ENCODE measurements around the gene SUFU. TPM values are rescaled to one million over a fixed set of nuclear protein-coding genes. Genes with fewer than 3 reads are reported as not detected.
A peak's percentile ranks its signal among the peaks of the same experiment; 100 is the strongest.

The SUFU gene
- total RNA-seq, 1 experiment from 2014 or later, result 12.6 TPM

DNA sequence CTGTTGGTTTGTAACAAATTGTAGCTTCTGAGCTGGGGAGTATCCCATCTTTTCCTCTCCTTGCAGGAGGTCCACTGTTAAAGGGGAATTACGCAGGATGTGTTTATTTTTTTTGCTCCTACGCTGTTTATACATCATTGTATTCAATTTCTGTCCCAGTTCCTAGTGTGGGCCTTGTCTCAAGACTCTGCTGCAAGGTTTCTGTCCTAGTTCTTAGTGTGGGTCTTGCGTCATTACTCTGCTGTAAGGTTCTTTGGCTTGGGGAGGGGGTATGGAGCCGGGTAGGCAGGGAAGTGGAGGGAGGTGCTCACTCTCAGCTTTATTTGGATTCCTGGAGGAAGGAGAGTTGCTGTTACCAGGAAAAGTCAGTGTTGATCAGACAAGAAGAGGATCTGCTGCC is 76.5 kb downstream of the SUFU start:
- H3K4me1 ChIP-seq, result no peaks in the 10 kb centered on the region
- no peaks in the 10 kb centered on the region for H3K36me3 ChIP-seq
- no peaks in the 10 kb centered on the region for H3K27me3 ChIP-seq
- H3K4me3 ChIP-seq, result no peak overlapping the region
- DNase-seq, result no peak
- no peaks in the 10 kb centered on the region for H3K9me3 ChIP-seq (replicated peaks)
- no peak overlapping the region for H3K27ac ChIP-seq

DNA sequence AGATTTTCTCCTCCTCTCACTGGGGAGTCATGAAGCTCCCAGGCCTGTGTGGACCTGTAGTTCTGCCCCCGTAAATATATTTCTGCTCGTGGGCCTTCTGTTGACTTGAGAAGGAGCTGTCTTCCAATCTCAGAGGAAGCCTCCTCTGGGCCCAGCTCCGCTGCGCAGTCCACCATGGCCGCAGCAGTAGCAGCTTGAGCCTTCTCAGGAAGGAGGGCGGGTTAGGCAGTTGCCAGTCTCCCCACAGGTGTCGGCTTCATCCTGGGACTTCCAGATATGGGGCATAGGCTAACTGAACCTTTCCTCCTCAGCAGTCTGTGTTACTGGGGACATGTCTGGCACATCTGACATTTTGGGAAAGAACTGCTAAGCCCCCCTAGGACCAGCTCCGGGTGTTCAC is 77.6 kb downstream of the SUFU start:
- no peaks in the 10 kb centered on the region for H3K27me3 ChIP-seq
- no peaks in the 10 kb centered on the region for H3K4me1 ChIP-seq
- H3K36me3 ChIP-seq, result no peaks in the 10 kb centered on the region
- no peak overlapping the region for H3K4me3 ChIP-seq
- no peak for DNase-seq
- no peaks in the 10 kb centered on the region for H3K9me3 ChIP-seq (replicated peaks)
- H3K27ac ChIP-seq, result no peak overlapping the region

DNA sequence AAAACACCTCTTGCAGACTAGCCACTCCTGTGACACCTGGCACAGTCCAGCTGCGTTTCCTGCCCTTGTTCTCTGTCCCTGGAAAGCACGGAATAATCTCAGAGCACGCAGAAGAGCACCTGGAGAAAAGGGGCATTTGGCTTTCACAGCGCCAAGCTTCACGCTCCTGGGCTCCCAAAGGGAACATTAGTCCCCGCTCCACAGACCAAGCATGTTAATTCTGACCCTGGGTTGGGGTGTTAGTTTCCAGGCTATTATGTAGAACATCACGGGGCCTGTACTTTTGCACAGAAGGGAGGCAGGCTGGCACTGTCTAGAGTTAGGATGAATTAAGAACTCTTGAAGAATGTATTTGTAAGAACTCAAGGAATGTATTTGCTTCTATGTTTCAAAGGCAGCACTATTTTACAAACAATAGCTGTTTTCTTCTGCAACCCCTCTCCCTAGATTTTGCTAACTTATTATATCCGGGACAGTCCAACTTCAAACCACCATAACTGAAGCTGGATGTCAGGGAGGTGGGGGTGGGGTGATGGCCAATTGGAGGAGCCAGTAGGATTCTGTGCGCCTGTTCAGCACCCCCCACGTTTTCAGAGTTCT is 78.3 kb downstream of the SUFU start:
- DNase-seq, result no peak
- Histone ChIP-seq H3K27me3 (no peaks in the 10 kb centered on the region), H3K4me3 (no peak overlapping the region), H3K4me1 (no peaks in the 10 kb centered on the region), H3K36me3 (peaks cover 3% of the 10 kb centered on the region), H3K27ac (no peak overlapping the region), H3K9me3 (replicated peaks) (0 out of 2 replicates have a peak, but pooled peaks cover 4% of the 10 kb centered on the region)

DNA sequence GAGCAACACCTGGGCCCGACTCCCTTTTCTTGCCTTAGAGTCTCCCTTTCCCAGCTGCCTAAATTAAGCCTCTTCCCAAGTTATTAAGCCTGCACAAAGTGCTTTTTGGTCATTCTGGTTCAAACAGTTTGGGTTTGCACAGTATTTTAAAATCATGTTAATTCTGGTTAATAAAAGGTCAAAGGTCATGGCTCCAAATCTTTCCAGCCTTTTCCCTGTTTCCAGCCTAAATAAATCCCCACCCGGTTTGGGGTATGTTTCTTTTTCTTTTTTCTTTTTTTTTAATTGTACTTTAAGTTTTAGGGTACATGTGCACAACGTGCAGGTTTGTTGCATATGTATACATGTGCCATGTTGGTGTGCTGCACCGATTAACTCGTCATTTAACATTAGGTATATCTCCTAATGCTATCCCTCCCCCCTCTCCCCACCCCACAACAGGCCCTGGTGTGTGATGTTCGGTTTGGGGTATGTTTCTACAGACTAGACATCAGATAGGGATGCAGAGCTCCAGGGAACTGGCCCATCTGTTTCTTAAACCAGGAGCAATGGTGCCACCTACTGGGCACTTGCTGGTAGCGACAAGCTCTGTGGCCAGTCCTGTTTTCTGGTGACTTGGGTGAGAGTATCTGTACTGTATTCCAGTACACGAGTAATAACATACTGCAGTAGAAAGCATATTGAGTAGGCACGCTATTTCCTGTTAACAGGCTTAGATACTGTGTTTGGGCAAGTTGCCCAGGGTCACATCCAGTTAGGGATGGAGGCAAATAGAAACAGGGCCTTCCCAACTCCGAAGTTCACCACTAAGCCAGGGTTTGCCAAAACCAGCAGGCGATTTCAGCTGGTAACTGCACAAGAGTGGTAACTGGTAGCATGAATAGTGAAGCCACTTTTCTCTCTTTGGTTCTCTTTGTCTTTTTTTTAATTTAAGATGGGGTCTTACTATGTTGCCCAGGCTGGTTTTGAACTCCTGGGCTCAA is 80.0 kb downstream of the SUFU start:
- Histone ChIP-seq H3K4me1 (no peaks in the 10 kb centered on the region), H3K4me3 (no peak overlapping the region), H3K27me3 (no peaks in the 10 kb centered on the region), H3K27ac (no peak overlapping the region), H3K36me3 (peaks cover 3% of the 10 kb centered on the region), H3K9me3 (replicated peaks) (0 out of 2 replicates have a peak, but pooled peaks cover 4% of the 10 kb centered on the region)
- DNase-seq, result peak; percentile 94 to 99

DNA sequence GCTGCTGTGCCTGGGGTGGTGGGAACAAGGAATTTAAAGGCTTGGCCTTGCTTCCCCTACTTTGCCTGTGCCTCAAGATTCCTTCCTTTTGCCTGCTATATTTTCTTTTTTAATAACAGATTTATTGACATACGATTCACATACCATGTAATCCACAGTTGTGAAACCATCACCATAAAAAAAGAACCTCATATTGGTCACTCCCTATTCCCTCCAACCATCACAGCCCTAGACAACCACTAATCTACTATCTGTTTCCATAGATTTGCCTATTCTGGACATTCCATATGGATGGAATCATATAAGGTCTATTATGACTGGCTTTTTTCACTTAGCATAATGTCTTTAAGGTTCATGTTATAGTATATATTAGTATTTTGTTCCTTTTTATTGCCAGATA is 81.3 kb downstream of the SUFU start:
- Histone ChIP-seq H3K4me1 (no peaks in the 10 kb centered on the region), H3K36me3 (peaks cover 3% of the 10 kb centered on the region), H3K27me3 (no peaks in the 10 kb centered on the region), H3K4me3 (no peak overlapping the region), H3K9me3 (replicated peaks) (0 out of 2 replicates have a peak, but pooled peaks cover 4% of the 10 kb centered on the region), H3K27ac (no peak overlapping the region)
- DNase-seq, result no peak

DNA sequence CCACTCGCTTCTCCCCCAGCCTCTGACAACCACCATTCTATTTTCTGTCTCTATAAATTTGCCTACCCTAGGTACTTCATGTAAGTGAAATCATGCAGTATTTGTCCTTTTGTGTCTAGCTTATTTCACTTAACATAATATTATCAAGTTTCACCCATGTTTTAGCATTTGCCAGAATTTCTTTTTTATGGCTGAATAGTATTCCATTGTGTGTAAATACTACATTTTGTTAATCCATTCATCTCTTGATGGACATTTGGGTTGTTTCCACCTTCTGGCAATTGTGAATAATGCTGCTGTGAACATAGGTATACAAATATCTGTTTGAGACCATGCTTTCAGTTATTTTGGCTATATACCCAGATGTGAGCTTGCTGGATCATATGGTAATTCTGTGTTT is 83.1 kb downstream of the SUFU start:
- Histone ChIP-seq H3K4me3 (no peak overlapping the region), H3K4me1 (no peaks in the 10 kb centered on the region), H3K27ac (no peak overlapping the region), H3K9me3 (replicated peaks) (0 out of 2 replicates have a peak, but pooled peaks cover 4% of the 10 kb centered on the region), H3K36me3 (peaks cover 3% of the 10 kb centered on the region), H3K27me3 (no peaks in the 10 kb centered on the region)
- DNase-seq, result no peak

DNA sequence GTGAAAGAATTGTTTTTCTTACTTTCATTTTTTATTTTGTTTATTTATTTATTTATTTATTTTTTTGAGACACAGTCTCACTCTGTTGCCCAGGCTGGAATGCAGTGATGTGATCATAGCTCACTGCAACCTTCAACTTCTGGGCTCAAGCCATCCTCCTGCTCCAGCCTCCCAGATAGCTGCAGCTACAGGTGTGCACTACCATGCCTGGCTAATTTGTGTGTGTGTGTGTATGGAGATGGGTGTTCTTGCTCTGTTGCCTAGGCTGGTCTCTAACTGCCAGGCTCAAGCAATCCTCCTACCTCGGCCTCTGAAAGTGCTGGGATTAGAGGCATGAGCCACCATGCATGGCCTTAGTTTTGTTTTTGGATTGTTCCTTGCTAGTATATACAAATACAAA is 85.1 kb downstream of the SUFU start:
- DNase-seq, result no peak

DNA sequence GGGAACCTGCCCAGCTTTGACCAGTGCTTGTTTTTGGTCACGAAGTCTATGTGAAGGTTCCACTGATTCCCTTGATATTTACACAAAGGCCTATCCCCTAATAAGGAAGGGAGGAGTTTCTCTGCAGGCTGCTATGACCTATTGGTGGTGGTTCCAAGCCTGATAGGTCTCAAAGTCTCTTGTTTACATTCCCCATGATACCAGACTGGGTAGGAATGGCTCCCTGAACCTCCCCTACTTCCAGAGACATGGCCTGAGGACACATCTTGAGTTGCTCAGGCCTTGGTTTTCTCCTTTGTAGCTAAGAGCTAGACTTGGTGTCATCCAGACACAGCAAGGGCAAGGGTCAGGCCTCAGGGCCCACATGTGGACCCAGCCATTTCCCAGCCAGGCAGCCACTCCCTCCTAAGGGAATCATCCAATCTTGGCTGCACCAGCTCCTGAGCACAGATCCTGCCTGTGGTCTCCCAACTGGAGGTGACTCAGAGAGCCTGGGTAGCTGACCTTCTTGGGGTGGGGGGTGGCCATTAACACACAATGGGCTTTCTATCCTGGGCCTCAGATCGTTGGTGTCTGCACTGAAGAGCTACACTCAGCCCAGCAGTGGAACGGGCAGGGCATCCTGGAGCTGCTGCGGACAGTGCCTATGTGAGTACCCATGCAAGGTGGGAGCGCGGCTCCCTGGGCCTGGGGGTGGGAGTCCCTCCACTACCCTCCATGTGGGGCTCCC is 89.5 kb downstream of the SUFU start:
- DNase-seq, result peak; percentile 50 to 61
- Histone ChIP-seq H3K27ac (no peak overlapping the region), H3K4me3 (no peak overlapping the region)

More for the DNA sequence above, 85.1 kb downstream of the SUFU start:
- H3K4me1 ChIP-seq, result peaks cover 4% of the 10 kb centered on the region; the same call in 1 of the 2 replicates
- no peak overlapping the region for H3K27ac ChIP-seq
- H3K9me3 ChIP-seq (replicated peaks), result 0 out of 2 replicates have a peak, but pooled peaks cover 4% of the 10 kb centered on the region
- peaks cover 3% of the 10 kb centered on the region for H3K36me3 ChIP-seq
- no peaks in the 10 kb centered on the region for H3K27me3 ChIP-seq
- no peak overlapping the region for H3K4me3 ChIP-seq

DNA sequence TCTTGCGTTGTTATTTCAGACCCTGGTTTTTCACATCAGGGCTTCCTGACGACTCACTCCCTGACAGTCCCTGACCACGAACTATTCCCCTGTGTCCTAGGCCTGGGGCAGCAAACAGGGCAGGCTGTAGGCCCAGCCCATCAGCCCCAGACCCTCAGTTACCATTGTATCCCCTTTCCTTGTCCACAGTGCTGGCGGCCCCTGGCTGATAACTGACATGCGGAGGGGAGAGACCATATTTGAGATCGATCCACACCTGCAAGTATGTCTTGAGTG is 90.0 kb downstream of the SUFU start:
- Histone ChIP-seq H3K36me3 (0 out of 2 replicates have a peak, but pooled peaks cover 3% of the 10 kb centered on the region), H3K27ac (no peak overlapping the region), H3K4me3 (no peak overlapping the region), H3K9me3 (replicated peaks) (no peaks in the 10 kb centered on the region), H3K4me1 (peaks cover 6% of the 10 kb centered on the region; the same call in 1 of the 2 replicates), H3K27me3 (no peaks in the 10 kb centered on the region)
- DNase-seq, result peak in 1 of 2 experiments; percentile 34

More for the DNA sequence above, 89.5 kb downstream of the SUFU start:
- Histone ChIP-seq H3K9me3 (replicated peaks) (no peaks in the 10 kb centered on the region), H3K36me3 (0 out of 2 replicates have a peak, but pooled peaks cover 3% of the 10 kb centered on the region), H3K4me1 (peaks cover 6% of the 10 kb centered on the region; the same call in 1 of the 2 replicates), H3K27me3 (no peaks in the 10 kb centered on the region)

DNA sequence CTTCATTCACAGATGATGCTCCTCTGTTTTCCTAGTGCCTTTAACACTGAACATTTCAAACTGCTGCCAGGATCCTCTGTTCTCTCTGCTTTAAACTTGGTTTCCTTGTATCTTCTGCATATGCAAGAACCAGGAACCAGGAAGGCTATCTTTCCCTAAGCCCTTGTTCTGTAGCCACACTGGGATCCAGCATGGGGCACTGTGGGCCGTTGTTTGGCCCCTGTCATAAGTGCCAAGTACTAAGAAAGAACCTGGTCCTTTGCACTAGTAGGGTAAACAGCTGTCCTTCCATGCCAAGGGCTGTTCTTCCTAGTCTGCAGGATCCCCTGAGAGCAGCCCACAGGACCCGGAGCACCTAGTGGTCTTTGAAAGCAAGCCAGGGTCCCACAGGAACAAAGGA is 91.5 kb downstream of the SUFU start:
- Histone ChIP-seq H3K4me3 (no peak overlapping the region), H3K27ac (no peak overlapping the region), H3K36me3 (0 out of 2 replicates have a peak, but pooled peaks cover 3% of the 10 kb centered on the region), H3K4me1 (peaks cover 6% of the 10 kb centered on the region; the same call in 1 of the 2 replicates), H3K9me3 (replicated peaks) (no peaks in the 10 kb centered on the region), H3K27me3 (no peaks in the 10 kb centered on the region)
- no peak for DNase-seq

DNA sequence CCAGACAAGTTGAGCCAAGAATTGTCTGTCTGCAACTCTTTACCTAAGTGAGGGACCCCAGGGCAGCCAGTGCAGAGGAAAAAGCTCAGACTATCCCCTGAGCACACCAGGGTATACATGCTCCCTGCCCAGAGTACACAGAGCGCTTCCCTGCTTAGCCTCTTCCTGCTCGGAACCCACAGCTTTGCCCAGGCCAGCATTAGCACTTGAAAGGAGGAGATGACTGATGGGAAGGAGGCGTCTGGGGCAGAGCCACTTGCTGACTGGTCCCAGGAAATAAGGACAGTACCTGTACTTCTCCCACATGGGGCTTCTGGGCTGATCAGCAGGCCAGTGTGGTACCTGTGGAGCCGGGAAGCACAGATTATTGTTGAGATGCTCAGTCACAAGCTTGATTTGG is 92.1 kb downstream of the SUFU start:
- peaks cover 6% of the 10 kb centered on the region; the same call in 1 of the 2 replicates for H3K4me1 ChIP-seq

DNA sequence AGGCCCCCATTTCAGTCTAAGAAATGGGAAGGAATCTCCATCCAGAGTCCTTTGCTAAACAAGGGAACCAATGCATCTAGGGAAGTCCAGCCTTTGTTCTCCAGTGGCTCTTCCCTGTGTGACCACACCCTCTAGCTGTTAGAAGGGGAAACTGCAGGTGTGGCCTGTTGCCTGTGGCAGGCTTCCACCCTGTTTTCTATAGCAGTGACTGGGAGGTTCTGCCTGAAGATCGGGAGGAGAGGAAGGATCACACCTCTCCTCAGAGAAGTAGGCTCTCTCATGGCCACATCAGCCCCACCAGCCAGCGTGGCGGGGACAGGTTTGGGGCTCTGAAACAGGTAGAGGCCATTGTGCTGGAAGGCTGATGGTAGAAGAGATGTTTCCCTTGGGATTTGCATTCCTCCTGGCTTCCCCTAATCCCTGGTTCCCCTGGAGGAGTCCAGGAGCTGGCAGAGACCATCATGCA is 92.8 kb downstream of the SUFU start:
- H3K4me3 ChIP-seq, result no peak overlapping the region
- no peaks in the 10 kb centered on the region for H3K27me3 ChIP-seq
- H3K36me3 ChIP-seq, result 0 out of 2 replicates have a peak, but pooled peaks cover 3% of the 10 kb centered on the region
- no peak overlapping the region for H3K27ac ChIP-seq
- DNase-seq, result peak; percentile 73 to 88
- H3K4me1 ChIP-seq, result peaks cover 6% of the 10 kb centered on the region; the same call in 1 of the 2 replicates
- H3K9me3 ChIP-seq (replicated peaks), result no peaks in the 10 kb centered on the region

More for the DNA sequence above, 92.1 kb downstream of the SUFU start:
- no peak overlapping the region for H3K4me3 ChIP-seq
- no peaks in the 10 kb centered on the region for H3K9me3 ChIP-seq (replicated peaks)
- H3K36me3 ChIP-seq, result 0 out of 2 replicates have a peak, but pooled peaks cover 3% of the 10 kb centered on the region
- no peak for DNase-seq
- H3K27me3 ChIP-seq, result no peaks in the 10 kb centered on the region
- H3K27ac ChIP-seq, result no peak overlapping the region

DNA sequence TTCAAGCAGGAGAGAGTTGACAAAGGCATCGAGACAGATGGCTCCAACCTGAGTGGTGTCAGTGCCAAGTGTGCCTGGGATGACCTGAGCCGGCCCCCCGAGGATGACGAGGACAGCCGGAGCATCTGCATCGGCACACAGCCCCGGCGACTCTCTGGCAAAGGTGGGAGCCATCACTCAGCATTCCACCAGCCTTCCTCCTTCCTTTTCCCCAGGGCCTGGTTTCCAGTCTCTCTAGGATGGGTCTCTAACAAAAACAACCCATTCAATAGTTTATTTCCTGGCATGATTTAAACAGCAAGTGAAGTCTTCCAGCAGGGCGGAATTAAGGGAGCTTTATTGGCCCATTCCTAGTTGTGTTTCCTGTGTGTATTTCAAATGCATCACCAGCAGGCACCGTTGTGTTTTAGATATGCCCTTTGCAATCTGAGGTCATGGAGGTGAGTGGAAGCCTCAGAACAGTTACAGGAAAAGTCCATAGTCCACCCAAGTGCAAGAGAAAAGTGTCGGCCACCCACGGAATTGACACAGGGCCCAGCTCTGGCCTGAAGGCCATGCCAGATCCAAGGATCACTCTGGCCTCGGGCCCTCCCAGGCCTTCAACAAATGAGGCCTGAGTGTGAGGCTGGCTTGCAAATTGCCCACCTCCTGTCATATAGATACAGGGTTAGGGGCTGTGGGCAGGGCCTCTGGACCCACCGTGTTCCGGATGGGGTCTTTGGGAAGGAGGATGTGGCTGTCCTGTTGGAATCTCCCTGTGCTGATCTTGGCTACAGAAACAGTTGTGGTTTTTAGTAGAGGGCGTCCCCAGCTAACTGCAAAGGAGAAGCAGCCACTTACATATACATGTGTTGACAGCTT is 93.6 kb downstream of the SUFU start:
- no peaks in the 10 kb centered on the region for H3K9me3 ChIP-seq (replicated peaks)
- no peak for DNase-seq
- peaks cover 6% of the 10 kb centered on the region; the same call in 1 of the 2 replicates for H3K4me1 ChIP-seq
- H3K27ac ChIP-seq, result no peak overlapping the region
- H3K36me3 ChIP-seq, result 0 out of 2 replicates have a peak, but pooled peaks cover 11% of the 10 kb centered on the region
- no peaks in the 10 kb centered on the region for H3K27me3 ChIP-seq
- no peak overlapping the region for H3K4me3 ChIP-seq

Measured in SJCRH30 (cell line).